ENCODE results near the gene ZNF76.
"Not testable (repeated sequence)": the region's sequence is repeated elsewhere in the genome, so short reads cannot be mapped to it uniquely, and the experiment has no call there.

The ZNF76 gene

DNA sequence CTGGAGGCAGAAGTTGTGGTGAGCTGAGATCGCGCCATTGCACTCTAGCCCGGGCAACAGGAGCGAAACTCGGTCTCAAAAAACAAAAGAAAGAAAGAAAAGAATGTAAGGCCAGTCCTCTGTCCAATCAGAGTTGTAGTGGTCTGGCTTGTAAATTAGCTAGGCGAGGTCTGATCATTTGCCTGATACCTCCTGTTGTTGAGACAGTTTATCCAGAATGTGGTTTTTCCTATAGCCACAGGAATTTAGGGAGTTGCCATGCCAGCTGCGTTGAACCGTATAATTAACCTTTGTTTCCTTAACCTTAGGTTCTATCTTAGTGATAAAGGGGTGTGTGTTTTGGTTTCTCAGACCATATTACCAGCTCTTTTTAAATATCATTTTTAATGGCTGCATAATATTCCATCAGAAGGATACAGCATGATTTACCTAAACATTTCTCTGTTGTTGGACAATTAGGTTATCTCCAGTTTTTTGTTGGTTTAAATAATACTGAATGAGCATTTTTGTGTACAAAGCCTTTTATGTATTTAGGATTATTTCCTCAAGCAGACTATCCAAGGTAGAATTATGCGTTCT, 71.1 kb downstream of the ZNF76 start:
- no peak overlapping the region for H3K4me3 ChIP-seq (ENCODE audit: severe bottlenecking)
- H3K27ac ChIP-seq (ENCODE audit: poor library complexity, severe bottlenecking): no peak overlapping the region
- ATAC-seq (ENCODE audit: low read depth) (no peak), DNase-seq (ENCODE audit: low spot score) (no peak)
- no peaks in the 10 kb centered on the region for H3K4me1 ChIP-seq (ENCODE audit: insufficient read depth, poor library complexity, severe bottlenecking)
- no peaks in the 10 kb centered on the region for H3K9me3 ChIP-seq (ENCODE audit: severe bottlenecking)
- peaks cover 2% of the 10 kb centered on the region for H3K27me3 ChIP-seq (ENCODE audit: insufficient read depth, poor library complexity, severe bottlenecking)
- no peaks in the 10 kb centered on the region for H3K36me3 ChIP-seq (ENCODE audit: low read depth)
- TF ChIP-seq, protein P1, sequence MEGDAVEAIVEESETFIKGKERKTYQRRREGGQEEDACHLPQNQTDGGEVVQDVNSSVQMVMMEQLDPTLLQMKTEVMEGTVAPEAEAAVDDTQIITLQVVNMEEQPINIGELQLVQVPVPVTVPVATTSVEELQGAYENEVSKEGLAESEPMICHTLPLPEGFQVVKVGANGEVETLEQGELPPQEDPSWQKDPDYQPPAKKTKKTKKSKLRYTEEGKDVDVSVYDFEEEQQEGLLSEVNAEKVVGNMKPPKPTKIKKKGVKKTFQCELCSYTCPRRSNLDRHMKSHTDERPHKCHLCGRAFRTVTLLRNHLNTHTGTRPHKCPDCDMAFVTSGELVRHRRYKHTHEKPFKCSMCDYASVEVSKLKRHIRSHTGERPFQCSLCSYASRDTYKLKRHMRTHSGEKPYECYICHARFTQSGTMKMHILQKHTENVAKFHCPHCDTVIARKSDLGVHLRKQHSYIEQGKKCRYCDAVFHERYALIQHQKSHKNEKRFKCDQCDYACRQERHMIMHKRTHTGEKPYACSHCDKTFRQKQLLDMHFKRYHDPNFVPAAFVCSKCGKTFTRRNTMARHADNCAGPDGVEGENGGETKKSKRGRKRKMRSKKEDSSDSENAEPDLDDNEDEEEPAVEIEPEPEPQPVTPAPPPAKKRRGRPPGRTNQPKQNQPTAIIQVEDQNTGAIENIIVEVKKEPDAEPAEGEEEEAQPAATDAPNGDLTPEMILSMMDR (IDR thresholded peaks at IDR 0.05; ENCODE audit: poor library complexity, severe bottlenecking): no peak

DNA sequence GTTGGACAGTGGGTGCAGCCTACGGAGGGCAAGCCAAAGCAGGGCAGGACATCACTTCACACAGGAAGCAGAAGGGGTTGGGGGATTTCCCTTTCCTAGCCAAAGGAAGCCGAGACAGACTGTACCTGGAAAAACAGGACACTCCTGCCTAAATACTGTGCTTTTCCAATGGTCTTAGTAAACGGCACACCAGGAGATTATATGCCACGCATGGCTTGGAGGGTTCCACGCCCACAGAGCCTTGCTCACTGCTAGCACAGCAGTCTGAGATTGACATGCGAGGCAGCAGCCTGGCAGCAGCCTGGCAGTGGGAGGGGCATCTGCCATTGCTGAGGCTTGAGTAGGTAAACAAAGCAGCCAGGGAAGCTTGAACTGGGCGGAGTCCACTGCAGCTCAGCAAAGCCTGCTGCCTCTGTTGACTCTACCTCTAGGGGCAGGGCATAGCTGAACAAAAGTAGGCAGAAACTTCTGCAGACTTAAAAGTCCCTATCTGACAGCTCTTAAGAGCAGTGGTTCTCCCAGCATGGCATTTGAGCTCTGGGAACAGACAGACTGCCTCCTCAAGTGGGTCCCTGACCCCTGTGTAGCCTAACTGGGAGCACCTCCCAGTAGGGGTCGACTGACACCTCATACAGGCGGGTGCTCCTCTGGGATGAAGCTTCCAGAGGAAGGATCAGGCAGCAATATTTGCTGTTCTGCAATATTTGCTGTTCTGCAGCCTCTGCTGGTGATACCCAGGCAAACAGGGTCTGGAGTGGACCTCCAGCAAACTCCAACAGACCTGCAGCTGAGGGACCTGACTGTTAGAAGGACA, 72.7 kb downstream of the ZNF76 start:
- not testable (repeated sequence) for H3K27ac ChIP-seq (ENCODE audit: poor library complexity, severe bottlenecking); H3K36me3 ChIP-seq (ENCODE audit: low read depth); H3K4me1 ChIP-seq (ENCODE audit: insufficient read depth, poor library complexity, severe bottlenecking); H3K27me3 ChIP-seq (ENCODE audit: insufficient read depth, poor library complexity, severe bottlenecking); H3K9me3 ChIP-seq (ENCODE audit: severe bottlenecking); DNase-seq (ENCODE audit: low spot score); H3K4me3 ChIP-seq (ENCODE audit: severe bottlenecking)
- ATAC-seq (ENCODE audit: low read depth): peak; percentile 87
- TF ChIP-seq, protein P1 (IDR thresholded peaks at IDR 0.05; ENCODE audit: poor library complexity, severe bottlenecking): peak; percentile 18

DNA sequence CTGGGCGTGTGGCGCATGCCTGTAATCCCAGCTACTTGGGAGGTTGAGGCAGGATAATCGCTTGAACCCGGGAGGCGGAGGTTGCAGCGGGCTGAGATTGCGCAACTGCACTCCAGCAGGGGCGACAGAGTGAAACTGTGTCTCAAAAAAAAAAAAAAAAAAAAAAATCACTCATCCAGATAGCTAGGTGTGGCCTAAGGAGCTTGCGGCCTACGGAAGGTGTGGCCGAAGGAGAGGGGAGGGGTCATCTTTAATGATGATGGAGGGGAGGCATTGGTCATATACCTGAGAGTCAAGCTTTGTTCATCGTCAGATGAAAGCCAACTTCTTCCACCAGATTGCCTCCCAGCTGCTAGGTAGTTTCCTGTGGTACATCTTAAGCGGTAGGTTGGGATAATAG, 82.0 kb downstream of the ZNF76 start:
- no peaks in the 10 kb centered on the region for H3K9me3 ChIP-seq (ENCODE audit: severe bottlenecking)
- peaks cover 8% of the 10 kb centered on the region for H3K4me1 ChIP-seq (ENCODE audit: insufficient read depth, poor library complexity, severe bottlenecking)
- TF ChIP-seq, protein P1 (IDR thresholded peaks at IDR 0.05; ENCODE audit: poor library complexity, severe bottlenecking): no peak
- H3K27me3 ChIP-seq (ENCODE audit: insufficient read depth, poor library complexity, severe bottlenecking): no peaks in the 10 kb centered on the region
- H3K27ac ChIP-seq (ENCODE audit: poor library complexity, severe bottlenecking): no peak overlapping the region
- H3K36me3 ChIP-seq (ENCODE audit: low read depth): peaks cover 22% of the 10 kb centered on the region
- DNase-seq (ENCODE audit: low spot score) (no peak), ATAC-seq (ENCODE audit: low read depth) (no peak)
- H3K4me3 ChIP-seq (ENCODE audit: severe bottlenecking): no peak overlapping the region

DNA sequence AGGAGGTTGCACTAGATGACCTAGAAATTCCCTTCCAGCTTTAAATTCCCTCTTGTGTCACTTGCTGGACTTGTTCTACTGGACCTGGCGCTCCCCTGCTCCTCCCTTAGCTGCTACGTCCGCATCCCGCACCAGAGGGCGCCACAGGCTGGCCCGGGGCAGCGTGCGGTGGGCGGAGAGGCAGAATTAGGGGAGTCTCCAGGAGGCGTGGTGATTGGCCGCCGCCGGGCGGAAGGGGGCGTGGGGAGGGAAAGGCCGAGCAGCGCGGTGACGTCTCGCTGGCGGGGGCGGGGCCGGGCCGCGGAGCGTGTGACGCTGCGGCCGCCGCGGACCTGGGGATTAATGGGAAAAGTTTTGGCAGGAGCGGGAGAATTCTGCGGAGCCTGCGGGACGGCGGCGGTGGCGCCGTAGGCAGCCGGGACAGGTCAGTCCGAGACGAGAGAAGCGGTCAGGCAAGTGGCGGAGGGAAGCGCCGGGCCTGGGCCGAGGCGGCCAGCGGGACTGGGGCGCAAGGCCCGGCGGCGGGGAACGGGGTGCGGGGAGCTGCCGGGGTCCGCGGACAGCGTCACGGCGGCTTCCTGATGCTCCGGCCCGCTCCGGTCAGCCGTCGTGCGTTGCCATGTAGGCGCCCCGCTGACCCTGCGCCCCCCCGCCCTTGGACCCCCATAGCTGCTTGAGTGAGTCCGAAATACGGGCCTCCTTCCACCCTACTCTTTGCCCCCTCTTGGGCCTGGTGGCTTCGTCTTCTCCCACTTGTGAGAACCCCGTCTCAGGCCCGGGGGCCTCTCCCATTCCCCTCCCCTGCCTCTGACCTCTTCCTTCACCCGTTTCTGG, 82.9 kb downstream of the ZNF76 start, which contains the start of gene PPARD:
Gene PPARD, plus strand, starts transcription at position 301 of the 834 bp plus-strand sequence. CDS start 68,530 bp downstream, outside the sequence.
- TF ChIP-seq, protein P1 (IDR thresholded peaks at IDR 0.05; ENCODE audit: poor library complexity, severe bottlenecking): peak; percentile 98

More for the DNA sequence above, 82.9 kb downstream of the ZNF76 start, which contains the start of gene PPARD:
- ATAC-seq (ENCODE audit: low read depth) (peak; percentile 91), DNase-seq (ENCODE audit: low spot score) (peak; percentile 94)
- Histone ChIP-seq H3K36me3 (ENCODE audit: low read depth) (peaks cover 31% of the 10 kb centered on the region), H3K4me3 (ENCODE audit: severe bottlenecking) (peak within 1 kb of the TSS; percentile 81), H3K9me3 (ENCODE audit: severe bottlenecking) (no peaks in the 10 kb centered on the region), H3K27ac (ENCODE audit: poor library complexity, severe bottlenecking) (peak within 1 kb of the TSS; percentile 43), H3K27me3 (ENCODE audit: insufficient read depth, poor library complexity, severe bottlenecking) (no peaks in the 10 kb centered on the region), H3K4me1 (ENCODE audit: insufficient read depth, poor library complexity, severe bottlenecking) (peaks cover 8% of the 10 kb centered on the region)
